ENCODE measurements around the gene CCDC28B. TPM values are rescaled to one million over a fixed set of nuclear protein-coding genes. Genes with fewer than 3 reads are reported as not detected.

CCDC28B gene
- total RNA-seq, 3 donors from 2014 or later (not counting 1 experiment from before 2014, with no cell fraction given) = 19.3 to 30.6 (median 19.8) TPM

DNA sequence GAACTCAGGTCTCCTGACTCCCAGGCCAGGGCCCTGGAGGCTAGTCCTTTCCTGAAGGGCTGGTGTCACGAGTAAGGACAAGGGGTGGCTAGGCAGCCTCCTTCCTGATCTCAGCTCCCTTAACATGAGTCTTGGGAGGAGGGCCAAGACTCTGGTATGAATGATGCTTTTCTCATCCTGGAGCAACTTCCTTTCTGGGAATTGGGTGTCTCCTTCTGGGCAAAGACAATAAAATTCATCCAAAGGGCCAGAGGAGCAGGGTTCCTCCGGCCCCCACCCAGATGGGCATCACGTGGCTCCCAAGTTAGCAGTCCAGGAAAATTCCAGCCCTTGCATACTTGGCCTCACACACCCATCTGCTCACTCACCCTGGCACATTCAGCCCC is 46.5 kb downstream of the CCDC28B start, which contains the start of gene FAM167B:
TSS of gene FAM167B (plus strand) at position 335 of the 386 bp plus-strand sequence. CDS start 200 bp downstream, outside the sequence.
- H3K4me1 ChIP-seq (ENCODE audit: control insufficient read depth, insufficient read depth, low read length) = peaks cover 52% of the 10 kb centered on the region
- peak within 1 kb of the TSS; percentile 51 for H3K27ac ChIP-seq (ENCODE audit: low read length)
- WGBS (ENCODE audit: insufficient coverage) = 94% methylated on average over 3 of the region's 3 CpGs
- Mint-ChIP-seq H3K4me1 (peaks cover 39 to 55% of the 10 kb centered on the region in 2 donors), H3K27me3 (ENCODE audit: low read depth in 2 of 2) (no peaks in the 10 kb centered on the region), H3K4me3 (peak within 1 kb of the TSS; percentile 75), H3K9me3 (no peaks in the 10 kb centered on the region), H3K36me3 (no peaks in the 10 kb centered on the region), H3K27ac (peak within 1 kb of the TSS; percentile 93 to 96)
- TF ChIP-seq, protein P1, sequence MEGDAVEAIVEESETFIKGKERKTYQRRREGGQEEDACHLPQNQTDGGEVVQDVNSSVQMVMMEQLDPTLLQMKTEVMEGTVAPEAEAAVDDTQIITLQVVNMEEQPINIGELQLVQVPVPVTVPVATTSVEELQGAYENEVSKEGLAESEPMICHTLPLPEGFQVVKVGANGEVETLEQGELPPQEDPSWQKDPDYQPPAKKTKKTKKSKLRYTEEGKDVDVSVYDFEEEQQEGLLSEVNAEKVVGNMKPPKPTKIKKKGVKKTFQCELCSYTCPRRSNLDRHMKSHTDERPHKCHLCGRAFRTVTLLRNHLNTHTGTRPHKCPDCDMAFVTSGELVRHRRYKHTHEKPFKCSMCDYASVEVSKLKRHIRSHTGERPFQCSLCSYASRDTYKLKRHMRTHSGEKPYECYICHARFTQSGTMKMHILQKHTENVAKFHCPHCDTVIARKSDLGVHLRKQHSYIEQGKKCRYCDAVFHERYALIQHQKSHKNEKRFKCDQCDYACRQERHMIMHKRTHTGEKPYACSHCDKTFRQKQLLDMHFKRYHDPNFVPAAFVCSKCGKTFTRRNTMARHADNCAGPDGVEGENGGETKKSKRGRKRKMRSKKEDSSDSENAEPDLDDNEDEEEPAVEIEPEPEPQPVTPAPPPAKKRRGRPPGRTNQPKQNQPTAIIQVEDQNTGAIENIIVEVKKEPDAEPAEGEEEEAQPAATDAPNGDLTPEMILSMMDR (IDR thresholded peaks at IDR 0.05) = no peak
- no peaks in the 10 kb centered on the region for H3K27me3 ChIP-seq (ENCODE audit: control insufficient read depth, insufficient read depth, low read length)
- ATAC-seq (no peak), DNase-seq (peak in 1 of 2 donors; percentile 14)
- H3K9me3 ChIP-seq (ENCODE audit: control insufficient read depth, insufficient read depth, low read length) = no peaks in the 10 kb centered on the region
- intact Hi-C loops (cut with micrococcal nuclease) = no loop called here
- no peaks in the 10 kb centered on the region for H3K36me3 ChIP-seq (ENCODE audit: control insufficient read depth, insufficient read depth, low read length)
- H3K4me3 ChIP-seq (ENCODE audit: low read length) = no peak within 1 kb of the TSS

DNA sequence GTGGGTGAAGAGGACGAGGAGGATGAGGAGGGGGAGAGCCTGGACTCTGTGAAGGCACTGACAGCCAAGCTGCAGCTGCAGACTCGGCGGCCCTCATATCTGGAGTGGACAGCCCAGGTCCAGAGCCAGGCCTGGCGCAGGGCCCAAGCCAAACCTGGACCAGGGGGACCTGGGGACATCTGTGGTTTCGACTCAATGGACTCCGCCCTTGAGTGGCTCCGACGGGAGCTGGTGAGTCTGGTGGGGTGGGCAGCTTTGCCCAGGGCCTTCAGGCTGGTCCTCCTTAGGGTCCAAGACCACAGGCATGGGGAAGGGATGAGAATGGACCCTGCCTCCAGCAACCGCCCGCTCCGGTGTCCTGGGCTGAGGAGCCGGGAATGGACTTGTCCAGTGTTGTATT is 47.1 kb downstream of the CCDC28B start:
- ATAC-seq (no peak), DNase-seq (no peak)
- peaks cover 56% of the 10 kb centered on the region for H3K4me1 ChIP-seq (ENCODE audit: control insufficient read depth, insufficient read depth, low read length)
- no peak overlapping the region for H3K4me3 ChIP-seq (ENCODE audit: low read length)
- no peaks in the 10 kb centered on the region for H3K36me3 ChIP-seq (ENCODE audit: control insufficient read depth, insufficient read depth, low read length)
- Mint-ChIP-seq H3K4me3 (peak overlapping the region; percentile 75), H3K27me3 (ENCODE audit: low read depth in 2 of 2) (no peaks in the 10 kb centered on the region), H3K36me3 (no peaks in the 10 kb centered on the region), H3K9me3 (no peaks in the 10 kb centered on the region), H3K27ac (peak overlapping the region; percentile 93 to 96), H3K4me1 (peaks cover 44 to 55% of the 10 kb centered on the region in 2 donors)
- no peaks in the 10 kb centered on the region for H3K9me3 ChIP-seq (ENCODE audit: control insufficient read depth, insufficient read depth, low read length)
- intact Hi-C loops (cut with micrococcal nuclease) = no loop called here
- 96% methylated on average over 12 of the region's 12 CpGs for WGBS (ENCODE audit: insufficient coverage)
- H3K27ac ChIP-seq (ENCODE audit: low read length) = peak overlapping the region; percentile 51
- H3K27me3 ChIP-seq (ENCODE audit: control insufficient read depth, insufficient read depth, low read length) = no peaks in the 10 kb centered on the region
- TF ChIP-seq, protein P1 (IDR thresholded peaks at IDR 0.05) = no peak

DNA sequence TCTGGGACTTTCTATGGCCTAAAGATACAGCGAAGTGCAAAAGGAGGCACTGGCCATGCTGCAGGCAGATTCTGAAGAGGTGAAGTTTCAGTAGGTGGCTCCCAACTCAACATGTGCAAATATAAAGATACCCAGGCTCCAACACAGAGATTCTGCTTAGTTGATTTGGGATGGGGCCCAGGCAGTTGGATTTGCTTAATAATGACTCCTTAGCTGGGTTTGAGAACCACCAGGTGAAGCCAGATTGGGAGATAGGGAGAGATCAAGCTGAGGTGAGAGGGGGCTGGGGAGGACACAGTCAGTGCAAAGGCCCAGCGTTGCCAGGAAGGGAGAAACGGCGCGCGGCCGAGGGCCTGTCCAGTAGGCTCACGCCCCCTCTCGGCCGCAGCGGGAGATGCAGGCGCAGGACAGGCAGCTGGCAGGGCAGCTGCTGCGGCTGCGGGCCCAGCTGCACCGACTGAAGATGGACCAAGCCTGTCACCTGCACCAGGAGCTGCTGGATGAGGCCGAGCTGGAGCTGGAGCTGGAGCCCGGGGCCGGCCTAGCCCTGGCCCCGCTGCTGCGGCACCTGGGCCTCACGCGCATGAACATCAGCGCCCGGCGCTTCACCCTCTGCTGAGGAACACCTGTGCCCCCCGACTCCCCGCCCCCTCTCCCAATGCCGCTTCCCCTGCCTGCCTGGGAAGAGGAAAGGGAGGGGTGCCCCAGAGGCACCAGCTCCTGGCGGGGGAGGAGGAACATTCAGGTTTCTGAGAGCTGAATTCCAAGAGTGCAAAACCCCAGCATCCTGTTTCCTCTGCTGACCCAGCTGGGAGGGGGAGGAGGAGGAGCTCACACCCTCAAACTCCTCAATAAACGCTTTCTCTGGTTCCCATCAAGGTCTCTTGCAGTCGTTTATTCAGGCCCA is 47.8 kb downstream of the CCDC28B start:
- peak overlapping the region; percentile 51 for H3K27ac ChIP-seq (ENCODE audit: low read length)
- peak; percentile 29 to 63 (median 53) for ATAC-seq

More for the DNA sequence above, 47.8 kb downstream of the CCDC28B start:
- DNase-seq = peak; percentile 75 to 85
- Histone ChIP-seq H3K27me3 (ENCODE audit: control insufficient read depth, insufficient read depth, low read length) (no peaks in the 10 kb centered on the region), H3K4me1 (ENCODE audit: control insufficient read depth, insufficient read depth, low read length) (peaks cover 61% of the 10 kb centered on the region), H3K36me3 (ENCODE audit: control insufficient read depth, insufficient read depth, low read length) (no peaks in the 10 kb centered on the region), H3K4me3 (ENCODE audit: low read length) (no peak overlapping the region), H3K9me3 (ENCODE audit: control insufficient read depth, insufficient read depth, low read length) (no peaks in the 10 kb centered on the region)
- H3K9me3 Mint-ChIP-seq = no peaks in the 10 kb centered on the region
- H3K4me1 Mint-ChIP-seq = peaks cover 50 to 57% of the 10 kb centered on the region in 2 donors
- TF ChIP-seq, protein P1 (IDR thresholded peaks at IDR 0.05) = peak; percentile 91
- no peaks in the 10 kb centered on the region for H3K27me3 Mint-ChIP-seq (ENCODE audit: low read depth in 2 of 2)
- WGBS (ENCODE audit: insufficient coverage) = 8% methylated on average over 28 of the region's 31 CpGs
- peak overlapping the region; percentile 93 to 96 for H3K27ac Mint-ChIP-seq
- H3K36me3 Mint-ChIP-seq = no peaks in the 10 kb centered on the region
- peak overlapping the region; percentile 100 for H3K4me3 Mint-ChIP-seq
- intact Hi-C loops (cut with micrococcal nuclease) = no loop called here
